Stomach (tissue), 9 donors: Measurements from ENCODE around the gene ABCC1. TPM values are rescaled to one million over a fixed set of nuclear protein-coding genes. Genes with fewer than 3 reads are reported as not detected.

Experiments used
- DNase-seq, 2 donors: peaks; one replicate each; pipeline versions ENCODE4 v3.0.0 to v3.0.0-alpha.2; 2013 to 2019
- H3K27ac ChIP-seq, 5 donors: fragments of 200-600 bp in 4 of 5; sonication (generic) in 4 of 5; one replicate each; pipeline ENCODE4 v1.5.1; 2013 to 2019; ENCODE audit warnings: mild to moderate bottlenecking in 1 of 5, moderate library complexity in 1 of 5
- H3K27me3 ChIP-seq, 3 donors: fragments of 200-600 bp; sonication (generic); one replicate each; pipeline ENCODE4 v1.5.1; 2017 to 2019; ENCODE audit warnings: mixed run types in 1 of 3
- H3K36me3 ChIP-seq, 4 donors: fragments of 200-600 bp; sonication (generic); 1 replicate in 3 of 4; 2 replicates in 1 of 4; pipeline ENCODE4 v1.5.1; 2016 to 2019
- H3K4me1 ChIP-seq, 4 donors: fragments of 200-600 bp; sonication (generic); one replicate each; pipeline ENCODE4 v1.5.1; 2016 to 2019
- H3K4me3 ChIP-seq, 4 donors: fragments of 200-600 bp; sonication (generic) in 3 of 4; one replicate each; pipeline ENCODE4 v1.5.1; 2016 to 2019; ENCODE audit warnings: mild to moderate bottlenecking in 1 of 4
- H3K9me3 ChIP-seq, 4 donors: fragments of 200-600 bp; sonication (generic); one replicate each; pipeline ENCODE4 v1.5.1; 2016 to 2019
- CTCF ChIP-seq, 7 experiments: fragments of 450-650 bp in 4 of 7; fragments of 200-600 bp in 3 of 7; sonication (generic) in 3 of 7; IDR thresholded peaks; one replicate each; pipeline ENCODE4 v1.5.1; 2016 to 2019; ENCODE audit warnings: antibody characterized with exemption in 7 of 7, control low read depth in 2 of 7, mild to moderate bottlenecking in 1 of 7
- EP300 ChIP-seq: sonication (generic); formaldehyde crosslinking; IDR thresholded peaks from one replicate; pipeline ENCODE4 v1.6.1; 2017; ENCODE audit warnings: antibody characterized with exemption
- POLR2A ChIP-seq, 4 donors: fragments of 450-650 bp; IDR thresholded peaks; one replicate each; pipeline ENCODE4 v1.6.1; 2016; ENCODE audit warnings: antibody characterized with exemption in 4 of 4, control low read depth in 2 of 4, mild to moderate bottlenecking in 1 of 4, moderate library complexity in 1 of 4
- POLR2AphosphoS5 ChIP-seq, 3 donors: sonication (generic); formaldehyde crosslinking; IDR thresholded peaks; one replicate each; pipeline ENCODE4 v1.6.1; 2016; ENCODE audit warnings: antibody characterized with exemption in 3 of 3
- WGBS, 5 donors: extraction: QIAGEN DNeasy Blood & Tissue Kit in 3 of 5; methylation state at CpG; one replicate each; pipeline versions ENCODE4 v1.1.5 to v1.1.7; 2013 to 2018; 5-methylcytosine and 5-hydroxymethylcytosine counted together
- intact Hi-C: fragments of 100-400 bp; cut with DNase I; formaldehyde crosslinking; loops from one replicate; pipeline ENCODE4 v1.15.1; 2023; ENCODE audit warnings: low total_unique reads
- polyA plus RNA-seq, 3 donors: library from polyadenylated mRNA; stranded (reverse); fragments of 200-250 nt; gene quantifications; one replicate each; pipeline ENCODE4 v1.2.3, GENCODE V29; 2013
- total RNA-seq, 5 donors: library from RNA; depleted of rRNA; stranded (reverse); fragments of >200 nt; gene quantifications; one replicate each; pipeline versions ENCODE4 v1.1.0 to v1.2.3, GENCODE V29; 2014 to 2016
- donor health status: healthy with polysubstance abuse.
- donor health status: Bipolar disorder and iron deficiency.
- donor health status: healthy.

The ABCC1 gene
- total and polyA plus RNA-seq, 8 donors, result 2.3 to 105 (median 24.9) TPM

GRCh38 chr16:16073891-16074881 lies 124.8 kb downstream of the ABCC1 start:
- DNase-seq, result peak; percentile 34 to 71
- H3K27me3 ChIP-seq, result no peaks in the 10 kb centered on the region
- WGBS, 5 donors, result 45 to 58% (median 57%) methylated on average over 18 to 19 of the region's 19 CpGs
- no peak overlapping the region for H3K4me3 ChIP-seq
- intact Hi-C loops, result no loop called here
- peak overlapping the region in 4 of 5 donors; percentile 47 to 80 (median 68) for H3K27ac ChIP-seq
- H3K4me1 ChIP-seq, result peaks cover 27 to 76% (median 45%) of the 10 kb centered on the region in 4 donors
- TF ChIP-seq CTCF (IDR thresholded peaks at IDR 0.05), result no peak
- TF ChIP-seq POLR2A (IDR thresholded peaks at IDR 0.05), result no peak
- TF ChIP-seq POLR2AphosphoS5 (IDR thresholded peaks at IDR 0.05), result no peak
- no peak for TF ChIP-seq EP300
- H3K9me3 ChIP-seq, result no peaks in the 10 kb centered on the region
- peaks cover 48 to 91% (median 78%) of the 10 kb centered on the region in 4 donors for H3K36me3 ChIP-seq

DNA sequence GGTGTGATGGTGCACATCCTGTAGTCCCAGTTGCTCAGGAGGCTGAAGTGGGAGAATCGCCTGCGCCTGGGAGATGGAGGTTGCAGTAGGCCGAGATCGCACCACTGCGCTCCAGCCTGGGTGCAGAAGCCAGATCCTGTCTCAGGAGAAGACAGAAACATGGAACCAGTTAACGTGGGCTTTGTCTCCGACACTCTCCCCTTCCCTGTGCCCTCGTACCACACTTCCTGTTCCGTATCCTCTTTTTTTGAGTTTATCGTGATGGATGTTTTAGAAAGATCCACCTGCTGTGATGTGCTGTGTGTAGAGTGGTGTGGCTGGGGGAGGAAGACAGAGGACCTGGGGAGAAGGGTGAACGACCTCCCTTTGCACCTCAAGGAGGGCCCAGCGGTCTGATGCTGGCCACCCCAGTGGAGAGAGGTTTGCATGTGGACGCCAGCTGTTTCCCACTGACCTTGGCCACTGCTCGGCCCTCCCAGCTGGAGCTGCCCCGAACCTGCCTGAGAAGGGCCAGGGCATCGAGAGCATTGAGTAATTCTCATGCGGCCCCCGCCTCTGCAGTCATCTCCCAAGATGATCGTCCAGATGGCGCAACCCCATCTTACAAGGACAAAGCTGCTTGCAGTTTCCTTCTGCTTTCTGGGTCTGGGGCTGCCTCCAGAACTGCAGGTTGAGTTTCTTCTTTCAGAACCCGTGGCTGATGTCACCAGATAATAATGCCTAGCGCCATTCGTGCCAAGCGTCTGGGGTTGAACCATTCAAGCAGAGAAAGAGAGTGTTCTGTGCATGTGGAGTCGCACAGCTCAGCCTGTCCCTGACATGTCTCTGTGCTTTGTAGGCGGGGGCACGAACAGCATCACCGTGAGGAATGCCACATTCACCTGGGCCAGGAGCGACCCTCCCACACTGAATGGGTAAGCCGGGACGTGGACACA lies 126.3 kb downstream of the ABCC1 start:
- Histone ChIP-seq H3K27me3 (no peaks in the 10 kb centered on the region), H3K27ac (peak overlapping the region in 4 of 5 donors; percentile 47 to 80 (median 68)), H3K4me1 (peaks cover 27 to 81% (median 55%) of the 10 kb centered on the region in 4 donors), H3K4me3 (no peak overlapping the region), H3K36me3 (peaks cover 50 to 91% (median 86%) of the 10 kb centered on the region in 4 donors), H3K9me3 (no peaks in the 10 kb centered on the region)
- WGBS, 5 donors, result 83 to 90% (median 87%) methylated on average over 28 to 31 of the region's 31 CpGs
- peak; percentile 46 to 47 for DNase-seq
- intact Hi-C loops, result no loop called here
- TF ChIP-seq POLR2AphosphoS5 (IDR thresholded peaks at IDR 0.05), result peak in 1 of 3 donors; percentile 24
- TF ChIP-seq POLR2A (IDR thresholded peaks at IDR 0.05), result no peak
- no peak for TF ChIP-seq CTCF (IDR thresholded peaks at IDR 0.05)

- H3K9me3 ChIP-seq, result no peaks in the 10 kb centered on the region
- H3K27ac ChIP-seq, result peak overlapping the region in 4 of 5 donors; percentile 47 to 80 (median 68)
- peaks cover 54 to 92% (median 88%) of the 10 kb centered on the region in 4 donors for H3K36me3 ChIP-seq
- peaks cover 22 to 74% (median 54%) of the 10 kb centered on the region in 4 donors for H3K4me1 ChIP-seq
- no peak for TF ChIP-seq POLR2AphosphoS5 (IDR thresholded peaks at IDR 0.05)
- TF ChIP-seq EP300, result no peak
- TF ChIP-seq POLR2A (IDR thresholded peaks at IDR 0.05), result no peak
- TF ChIP-seq CTCF (IDR thresholded peaks at IDR 0.05), result no peak
- DNase-seq, result no peak
- WGBS, 5 donors, result 90 to 94% (median 90%) methylated on average over 9 of the region's 9 CpGs
- no peaks in the 10 kb centered on the region for H3K27me3 ChIP-seq
- no peak overlapping the region for H3K4me3 ChIP-seq
- intact Hi-C loops, result no loop called here
Observed at GRCh38 chr16:16076423-16076813, 127.0 kb downstream of the ABCC1 start.
